Heart right ventricle (tissue), 16 donors: Measurements from ENCODE around the gene TNFRSF6B. TPM values are rescaled to one million over a fixed set of nuclear protein-coding genes. Genes with fewer than 3 reads are reported as not detected.

Source experiments
- ATAC-seq, 8 donors: fragments of 200-7000 bp; cut with Tn5 transposase; one replicate each; pipeline ENCODE4 v1.9.1; 2020; ENCODE audit warnings: mild to moderate bottlenecking in 8 of 8, moderate library complexity in 8 of 8, moderate number of reproducible peaks in 1 of 8
- DNase-seq, 2 donors: peaks; one replicate each; pipeline ENCODE4 v3.0.0-alpha.2; 2020
- H3K27ac ChIP-seq, 10 donors: fragments of 200-600 bp; sonication (generic) in 2 of 10; one replicate each; pipeline versions ENCODE4 v1.5.0 to v1.8.0; 2020 to 2022; ENCODE audit warnings: mild to moderate bottlenecking in 3 of 10
- H3K27me3 ChIP-seq, 7 donors: fragments of 200-600 bp; one replicate each; pipeline ENCODE4 v1.8.0; 2021 to 2022; ENCODE audit warnings: mild to moderate bottlenecking in 2 of 7
- H3K36me3 ChIP-seq, 9 donors: fragments of 200-600 bp; sonication (generic) in 1 of 9; one replicate each; pipeline versions ENCODE4 v1.5.0 to v1.8.0; 2020 to 2022; ENCODE audit warnings: mild to moderate bottlenecking in 2 of 9
- H3K4me1 ChIP-seq, 9 donors: fragments of 200-600 bp; sonication (generic) in 1 of 9; one replicate each; pipeline versions ENCODE4 v1.5.0 to v1.8.0; 2020 to 2022; ENCODE audit warnings: mild to moderate bottlenecking in 4 of 9
- H3K4me3 ChIP-seq, 10 donors: fragments of 200-600 bp; sonication (generic) in 2 of 10; one replicate each; pipeline versions ENCODE4 v1.5.0 to v1.8.0; 2020 to 2022; ENCODE audit warnings: mild to moderate bottlenecking in 7 of 10, moderate library complexity in 2 of 10
- H3K9me3 ChIP-seq, 11 donors: fragments of 200-600 bp in 10 of 11; sonication (generic) in 2 of 11; one replicate each; pipeline versions ENCODE4 v1.5.0 to v1.8.0; 2013 to 2022; ENCODE audit warnings: mild to moderate bottlenecking in 2 of 11, control low read depth in 1 of 11, moderate library complexity in 1 of 11
- CTCF ChIP-seq, 9 donors: fragments of 200-600 bp; sonication (generic) in 2 of 9; IDR thresholded peaks; one replicate each; pipeline versions ENCODE4 v1.5.0 to v1.8.0; 2021 to 2022; ENCODE audit warnings: antibody characterized with exemption in 9 of 9, mild to moderate bottlenecking in 5 of 9, moderate library complexity in 1 of 9
- WGBS, 2 donors: extraction: QIAGEN DNeasy Blood & Tissue Kit; methylation state at CpG; one replicate each; pipeline ENCODE4 v1.1.7; 2013; ENCODE audit warnings: inconsistent platforms in 1 of 2; 5-methylcytosine and 5-hydroxymethylcytosine counted together
- intact Hi-C, 10 donors: fragments of 100-400 bp; cut with DNase I; formaldehyde crosslinking; loops; one replicate each; pipeline versions ENCODE4 v1.11.1 to v1.14.2; 2022
- polyA plus RNA-seq, 2 donors: library from polyadenylated mRNA; stranded (reverse); fragments of 200-250 nt; gene quantifications; one replicate each; pipeline ENCODE4 v1.2.3, GENCODE V29; 2013
- total RNA-seq, 10 donors: library from RNA; stranded (reverse); fragmentation: NEBNext Ultra II Directional in 3 of 10; extraction: Animal tissue kit (Norgen Biotek cat#: 25700) in 3 of 10; gene quantifications; one replicate each; pipeline versions ENCODE4 v1.2.1 to v1.2.4, GENCODE V29; 2021 to 2023
- donor health status: Arrhythmogenic right ventricular cardiomyopathy.
- donor health status: ischemic (EF 13 %, LVEDD 7.1; RV severe dilation, severe dysfunction).
- donor health status: healthy with polysubstance abuse.
- donor health status: DM: no; HTN: yes; CAD: no.
- donor health status: DM: no; HTN: no; CAD: no.
- donor health status: ischemic (EF 25% LVEDD 6.9; RV normal size, moderate dysfunction).
- donor health status: ischemic (EF 25% LVEDD 5.7; RV mildly dilated, moderate dysfunction).
- donor health status: healthy.
- donor health status: DM: yes; HTN: yes; CAD: no.
- donor health status: Ischemic cardiomyopathy.
- donor health status: ischemic (EF 35%, LVEDD 5.7; RV mildly dilated, moderate dysfunction).
- donor health status: nonischemic (EF 11% LVEDD 7.7; RV severe dilation, severe dysfunction).
- donor health status: DM: yes; HTN: yes; CAD: no.
- donor health status: PGD.
- donor health status: ischemic (EF 29% LVEDD 5.4; RV normal size, mild dysfunction).
- donor health status: nonischemic (EF 23%, LVEDD 6.1; RV moderate dilation, normal function).

Gene TNFRSF6B
- total and polyA plus RNA-seq, 12 donors: 0.26 to 12.5 (median 0.82) TPM

GRCh38 chr20:63707558-63708300, 11.3 kb downstream of the TNFRSF6B start, which contains the start of the genes ARFRP1 and ZGPAT:
TSS of gene ARFRP1 (minus strand) at chr20:63707976. CDS start at chr20:63707091, 885 bp downstream.
TSS of gene ZGPAT (plus strand) at chr20:63708039. CDS start at chr20:63708581, 542 bp downstream.
- DNase-seq (peak; percentile 91 to 93), ATAC-seq (peak; percentile 93 to 98 (median 96))
- H3K4me3 ChIP-seq: peak within 1 kb of the TSS; percentile 77 to 99 (median 94)
- no peaks in the 10 kb centered on the region for H3K27me3 ChIP-seq
- intact Hi-C loops: loop anchor here in 3 of 10 donors (1.0 to 5.0 kb wide), 3 partner anchors 49 to 155 kb away; partner anchors contain the start of genes RTEL1 (in 2 of the 3) and ABHD16B (in 1 of the 3)
- 0% methylated on average over 90 to 98 of the region's 98 CpGs for WGBS, 2 donors
- H3K36me3 ChIP-seq: peaks cover 0 to 81% (median 34%) of the 10 kb centered on the region in 9 donors
- H3K27ac ChIP-seq: peak within 1 kb of the TSS; percentile 84 to 98 (median 94)
- H3K9me3 ChIP-seq: peaks cover 0 to 6% (median 0%) of the 10 kb centered on the region in 11 donors
- H3K4me1 ChIP-seq: peaks cover 6 to 45% (median 32%) of the 10 kb centered on the region in 9 donors
- peak in 1 of 9 donors; percentile 7 for TF ChIP-seq CTCF (IDR thresholded peaks at IDR 0.05)

GRCh38 chr20:63708301-63709148, 12.1 kb downstream of the TNFRSF6B start:
- intact Hi-C loops: loop anchor here in 2 of 10 donors (5.0 kb wide), 2 partner anchors 51 to 154 kb away; partner anchors contain the start of genes ABHD16B (in 1 of the 2) and RTEL1 (in 1 of the 2)
- ATAC-seq: no peak
- Histone ChIP-seq H3K9me3 (peaks cover 0 to 6% (median 0%) of the 10 kb centered on the region in 11 donors), H3K27ac (peak overlapping the region; percentile 37 to 98 (median 94)), H3K27me3 (no peaks in the 10 kb centered on the region), H3K4me3 (peak overlapping the region; percentile 77 to 99 (median 94)), H3K36me3 (peaks cover 0 to 81% (median 34%) of the 10 kb centered on the region in 9 donors), H3K4me1 (peaks cover 6 to 45% (median 32%) of the 10 kb centered on the region in 9 donors)
- TF ChIP-seq CTCF (IDR thresholded peaks at IDR 0.05): no peak
- 22 to 27% methylated on average over 50 to 67 of the region's 67 CpGs for WGBS, 2 donors
- DNase-seq: no peak

- H3K27ac ChIP-seq: no peak overlapping the region
- TF ChIP-seq CTCF (IDR thresholded peaks at IDR 0.05): no peak
- intact Hi-C loops: loop anchor here in 2 of 10 donors (5.0 kb wide), 2 partner anchors 52 to 153 kb away; partner anchors contain the start of genes ABHD16B (in 1 of the 2) and RTEL1 (in 1 of the 2)
- 90 to 91% methylated on average over 17 of the region's 17 CpGs for WGBS, 2 donors
- no peak for ATAC-seq
- H3K4me3 ChIP-seq: peak overlapping the region in 7 of 10 donors; percentile 77 to 99 (median 96)
- no peak for DNase-seq
- peaks cover 0 to 81% (median 38%) of the 10 kb centered on the region in 9 donors for H3K36me3 ChIP-seq
- H3K27me3 ChIP-seq: no peaks in the 10 kb centered on the region
- peaks cover 6 to 45% (median 32%) of the 10 kb centered on the region in 9 donors for H3K4me1 ChIP-seq
- peaks cover 0 to 8% (median 0%) of the 10 kb centered on the region in 11 donors for H3K9me3 ChIP-seq
Measured at GRCh38 chr20:63709149-63709527, 12.7 kb downstream of the TNFRSF6B start.
